ENCODE measurements around the gene CACNA1S.

CACNA1S gene

GRCh38 chr1:201090541-201090940, 21.7 kb downstream of the CACNA1S start:
- no peak for DNase-seq

GRCh38 chr1:201089596-201089995, 22.6 kb downstream of the CACNA1S start:
- DNase-seq, result no peak

GRCh38 chr1:201088901-201089525, 23.2 kb downstream of the CACNA1S start:
- DNase-seq, result no peak

DNA sequence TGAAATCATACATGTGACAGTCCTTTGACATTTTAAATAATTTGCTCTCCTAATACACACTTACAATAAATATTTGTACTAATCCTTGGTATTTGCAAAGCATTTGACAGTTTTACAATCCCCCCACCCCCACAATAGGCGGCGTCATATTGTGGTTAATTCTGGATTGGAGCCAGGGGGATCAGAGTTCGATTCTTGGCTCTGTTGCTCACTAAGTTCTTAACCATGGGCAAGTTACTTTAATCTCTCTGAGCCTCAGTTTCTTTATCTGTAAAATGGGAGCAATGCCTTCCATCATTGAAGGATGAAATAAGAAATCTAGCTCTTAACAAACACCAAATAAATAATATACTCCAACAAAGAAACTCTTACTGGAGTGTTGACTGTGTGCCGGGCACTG, 23.8 kb downstream of the CACNA1S start:
- no peak for DNase-seq

DNA sequence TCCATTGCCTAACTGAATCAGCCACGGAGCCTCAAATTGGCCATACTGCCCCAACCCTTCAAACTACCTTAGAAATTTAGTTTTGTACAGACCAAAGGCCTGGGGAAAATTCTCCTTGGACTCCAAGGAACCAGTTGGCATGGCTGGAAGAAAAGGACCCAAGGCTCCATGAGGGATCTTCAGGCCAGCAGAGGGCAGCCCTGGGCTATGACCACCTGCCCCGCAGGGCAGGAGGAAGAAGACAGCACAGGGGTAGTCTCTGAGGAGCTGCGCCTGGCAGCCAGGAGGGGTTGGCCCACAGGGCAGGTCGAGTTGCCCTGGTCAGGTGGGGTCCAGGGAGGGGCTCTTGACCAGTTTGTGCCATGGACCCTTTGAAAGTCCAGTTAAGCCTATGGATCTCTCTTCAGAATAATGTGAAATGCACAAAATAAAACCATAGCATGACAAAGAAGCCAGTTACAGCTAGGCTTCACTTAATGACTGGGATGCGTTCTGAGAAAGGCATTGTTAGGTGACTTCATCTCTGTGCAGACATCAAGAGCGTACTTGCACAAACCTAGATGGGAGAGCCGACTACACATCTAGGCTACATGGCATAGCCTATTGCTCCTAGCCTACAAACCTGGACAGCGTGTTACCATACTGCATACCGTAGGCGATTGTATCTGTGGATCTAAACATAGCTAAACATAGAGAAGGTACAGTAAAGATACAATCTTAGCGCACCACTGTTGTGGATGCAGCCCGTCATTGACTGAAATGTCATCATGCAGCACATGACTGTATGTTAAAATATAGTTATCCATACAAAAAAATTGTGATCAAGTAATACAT, 26.1 kb downstream of the CACNA1S start:
- peak; percentile 29 for DNase-seq

GRCh38 chr1:201084295-201084694, 27.9 kb downstream of the CACNA1S start:
- DNase-seq, result no peak

DNA sequence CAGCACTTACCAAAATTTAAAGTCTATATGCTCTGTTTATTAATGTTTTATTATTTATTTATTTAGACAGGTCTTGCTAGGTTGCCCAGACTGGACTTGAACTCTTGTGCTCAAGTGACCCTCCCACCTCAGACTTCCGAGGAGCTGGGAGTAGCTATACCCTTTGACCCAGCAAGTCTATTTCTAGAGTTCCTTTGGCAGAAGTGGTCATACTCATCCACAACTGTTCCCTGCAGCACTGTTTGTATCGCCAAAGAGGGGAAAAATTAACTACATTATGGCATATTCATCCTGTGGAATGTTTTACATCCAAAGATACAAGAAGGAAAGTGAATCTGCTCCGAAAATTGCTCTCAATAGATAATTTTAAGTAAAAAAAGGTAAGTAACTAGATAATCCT, 28.5 kb downstream of the CACNA1S start:
- DNase-seq, result no peak

GRCh38 chr1:201080135-201080534, 32.1 kb downstream of the CACNA1S start:
- no peak for DNase-seq

DNA sequence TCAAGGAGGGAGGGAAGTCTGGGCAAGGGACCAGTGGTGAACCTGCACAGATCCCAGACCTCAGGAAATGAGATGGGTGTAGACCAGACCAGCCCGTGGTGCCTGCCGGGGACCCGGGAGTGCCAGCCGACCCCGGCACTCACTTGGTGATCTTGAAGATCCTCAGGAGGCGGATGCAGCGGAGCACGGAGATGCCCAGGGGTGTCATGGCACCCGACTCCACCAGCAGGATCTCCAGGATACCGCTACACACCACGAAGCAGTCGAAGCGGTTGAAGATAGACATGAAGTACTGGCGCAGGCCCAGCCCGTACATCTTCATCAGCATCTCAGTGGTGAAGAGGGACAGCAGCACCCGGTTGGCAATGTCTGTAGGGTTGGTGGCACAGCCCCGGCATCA, 34.5 kb downstream of the CACNA1S start:
- no peak for DNase-seq

DNA sequence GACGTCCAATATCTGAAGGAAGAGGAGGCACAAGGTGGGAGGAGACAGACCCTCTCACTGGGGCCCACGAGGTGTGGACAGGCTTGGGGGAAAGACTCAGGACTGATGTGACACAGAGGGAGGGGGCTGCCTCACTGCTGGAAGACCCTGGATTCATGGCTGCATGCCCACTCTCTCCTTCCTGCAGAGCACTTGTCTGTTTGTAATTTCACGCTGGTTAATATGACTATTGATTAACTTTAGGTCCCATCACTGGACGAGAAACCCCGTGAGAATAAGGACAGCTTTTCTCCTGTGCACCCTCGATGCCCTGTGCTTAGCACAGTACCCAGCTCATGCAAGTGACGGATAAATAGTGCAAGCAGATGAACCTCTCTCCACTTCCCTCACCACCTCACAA, 35.1 kb downstream of the CACNA1S start:
- no peak for DNase-seq

DNA sequence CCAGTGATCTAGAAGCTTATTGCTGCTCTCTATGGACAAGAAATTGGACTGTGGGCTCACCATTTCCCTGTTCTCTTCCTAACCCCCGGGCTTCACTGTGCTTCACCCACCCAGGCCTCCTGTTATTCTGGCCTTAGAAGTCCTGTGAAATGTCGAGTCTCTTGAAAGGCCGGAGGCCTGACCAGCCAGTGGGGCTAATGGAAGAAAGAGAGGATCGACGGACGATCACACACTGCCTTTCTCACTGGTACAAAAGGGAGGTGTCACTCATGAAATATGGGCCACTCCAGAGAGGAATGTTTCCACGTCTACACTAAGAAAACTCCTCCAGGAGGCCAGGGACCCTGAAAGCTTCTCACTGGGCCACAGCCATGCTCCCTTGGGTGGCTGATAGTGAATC, 36.1 kb downstream of the CACNA1S start:
- DNase-seq, result no peak

- no peak for DNase-seq
Observed at GRCh38 chr1:201074018-201074417, 38.2 kb downstream of the CACNA1S start.

DNA sequence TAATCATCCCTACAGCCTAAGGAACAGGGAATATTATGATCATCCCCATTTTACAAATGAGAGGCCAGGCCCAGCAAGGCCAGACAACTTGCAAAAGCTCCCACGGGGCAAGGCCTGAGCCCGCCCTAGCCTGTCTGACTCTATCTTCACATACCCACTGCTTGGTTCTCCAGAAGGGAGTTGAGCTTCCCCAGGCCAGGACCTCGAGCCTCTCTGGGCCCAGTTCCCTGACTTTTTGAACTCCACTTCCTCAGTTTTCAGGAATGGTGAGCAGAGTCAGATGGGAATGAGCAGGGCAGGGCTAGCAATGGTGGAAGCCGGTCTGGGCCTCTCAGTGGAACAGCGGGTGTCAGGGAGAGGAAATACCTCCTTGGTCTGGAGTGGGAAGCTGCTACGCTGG, 39.3 kb downstream of the CACNA1S start:
- no peak for DNase-seq

GRCh38 chr1:201072149-201072548, 40.1 kb downstream of the CACNA1S start:
- no peak for DNase-seq

- no peak for DNase-seq
Observed at GRCh38 chr1:201069636-201070035, 42.6 kb downstream of the CACNA1S start.

- DNase-seq, result no peak
Observed at GRCh38 chr1:201068976-201069375, 43.2 kb downstream of the CACNA1S start.

GRCh38 chr1:201066986-201067385, 45.2 kb downstream of the CACNA1S start:
- DNase-seq, result no peak

GRCh38 chr1:201065686-201066085, 46.5 kb downstream of the CACNA1S start:
- DNase-seq, result no peak

- no peak for DNase-seq
Observed at GRCh38 chr1:201064806-201065205, 47.4 kb downstream of the CACNA1S start.

DNA sequence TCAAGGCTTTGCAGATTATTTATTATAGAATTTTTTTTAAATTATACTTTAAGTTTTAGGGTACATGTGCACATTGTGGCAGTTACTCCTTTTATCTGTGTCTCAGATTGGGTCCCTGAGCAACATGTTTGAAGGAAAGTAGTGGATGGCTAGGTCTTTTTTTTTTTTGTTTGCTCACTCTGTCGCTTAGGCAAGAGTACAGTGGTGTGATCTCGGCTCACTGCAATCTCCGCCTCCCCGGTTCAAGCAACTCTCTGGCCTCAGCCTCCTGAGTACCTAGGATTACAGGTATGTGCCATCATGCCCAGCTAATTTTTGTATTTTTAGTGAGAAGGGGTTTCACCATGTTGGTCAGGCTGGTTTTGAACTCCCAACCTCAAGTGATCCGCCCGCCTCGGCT, 49.1 kb downstream of the CACNA1S start:
- no peak for DNase-seq

- DNase-seq, result no peak
Observed at GRCh38 chr1:201062511-201063091, 49.6 kb downstream of the CACNA1S start.

GRCh38 chr1:201061886-201062285, 50.3 kb downstream of the CACNA1S start:
- DNase-seq, result no peak

- no peak for DNase-seq
Observed at GRCh38 chr1:201061049-201061448, 51.2 kb downstream of the CACNA1S start.

GRCh38 chr1:201060586-201060985, 51.6 kb downstream of the CACNA1S start:
- DNase-seq, result no peak
